Measurements from ENCODE around the gene GRIP1.

GRCh38 chr12:66361703-66362102 is 317.2 kb downstream of the GRIP1 start:
- TF ChIP-seq JUNB (IDR thresholded peaks at IDR 0.05; ENCODE audit: unreplicated experiment) (no peak), CTCF (conservative IDR thresholded peaks at IDR 0.05; ENCODE audit: low read depth in 2 of 2) (no peak), EZH2 (IDR thresholded peaks at IDR 0.05; ENCODE audit: low read depth, unreplicated experiment) (no peak), REST (IDR thresholded peaks at IDR 0.05; ENCODE audit: unreplicated experiment) (no peak), POLR2AphosphoS5 (IDR thresholded peaks at IDR 0.05; ENCODE audit: low read depth) (no peak), CREB1 (CRISPR knock-in tag; IDR thresholded peaks at IDR 0.05; ENCODE audit: low read depth) (no peak), EZH2phosphoT487 (IDR thresholded peaks at IDR 0.05; ENCODE audit: unreplicated experiment) (no peak), ZNF331 (CRISPR knock-in tag; IDR thresholded peaks at IDR 0.05; ENCODE audit: low read depth) (no peak), STAT1 (IDR thresholded peaks at IDR 0.05; ENCODE audit: unreplicated experiment) (no peak), ZNF462 (CRISPR knock-in tag; IDR thresholded peaks at IDR 0.05) (no peak), ETS1 (IDR thresholded peaks at IDR 0.05) (no peak), NANOG (IDR thresholded peaks at IDR 0.05; ENCODE audit: borderline replicate concordance) (no peak), ZNF114 (CRISPR knock-in tag; IDR thresholded peaks at IDR 0.05) (no peak)
